ENCODE data around the gene PYROXD2. TPM values are rescaled to one million over a fixed set of nuclear protein-coding genes. Genes with fewer than 3 reads are reported as not detected.

PYROXD2 gene
- total and polyA plus RNA-seq, 10 of the 15 experiments (the other 5 are each of a cell fraction or from before 2014, with no cell fraction given): 4.8 to 15.8 (median 11.1) TPM

GRCh38 chr10:98458809-98459784, 44.1 kb upstream of the PYROXD2 start (continued):
- TF ChIP-seq REST (IDR thresholded peaks at IDR 0.05; ENCODE audit: low read depth, low read length) (no peak), YY1 (IDR thresholded peaks at IDR 0.05; ENCODE audit: low read depth, low read length) (no peak), TCF3 (IDR thresholded peaks at IDR 0.05; ENCODE audit: borderline replicate concordance, insufficient read depth, low read depth, low read length) (no peak), SUZ12 (IDR thresholded peaks at IDR 0.05; ENCODE audit: unreplicated experiment) (no peak), NBN (IDR thresholded peaks at IDR 0.05) (no peak)

- H3K9me3 ChIP-seq (replicated peaks; ENCODE audit: control insufficient read depth, insufficient read depth, low read length): no peaks in the 10 kb centered on the region
- no peak overlapping the region for H3K9ac ChIP-seq (ENCODE audit: control insufficient read depth, insufficient read depth, low read length)
- H3K27ac ChIP-seq (ENCODE audit: control insufficient read depth, insufficient read depth): no peak overlapping the region
- no peak for TF ChIP-seq SPI1 (IDR thresholded peaks at IDR 0.05; ENCODE audit: borderline replicate concordance, insufficient read depth, low read depth, low read length)
- TF ChIP-seq TCF7 (IDR thresholded peaks at IDR 0.05; ENCODE audit: borderline replicate concordance): no peak
- no peak for TF ChIP-seq RELB (IDR thresholded peaks at IDR 0.05; ENCODE audit: low read depth)
- H3K4me2 ChIP-seq (ENCODE audit: control insufficient read depth, insufficient read depth): no peak overlapping the region
- ChIA-PET POLR2A (no interaction called here), SMC1A (ENCODE audit: uncharacterized antibody, unreplicated experiment) (no interaction called here), CTCF (no interaction called here), RAD21 (ENCODE audit: unreplicated experiment) (no interaction called here)
- intact Hi-C loops (cut with micrococcal nuclease; ENCODE audit: unreplicated experiment) (no loop called here), in situ Hi-C loops (cut with MboI) (no loop called here)
- H3K36me3 ChIP-seq (ENCODE audit: control insufficient read depth in 2 of 2, insufficient read depth in 2 of 2, low read length in 1 of 2): no peaks in the 10 kb centered on the region
- H3K27me3 ChIP-seq (replicated peaks in 1 of 2; ENCODE audit: control insufficient read depth in 2 of 2, insufficient read depth in 2 of 2, low read length in 1 of 2): no peaks in the 10 kb centered on the region
- H4K20me1 ChIP-seq (ENCODE audit: control insufficient read depth, insufficient read depth): no peaks in the 10 kb centered on the region
- no peaks in the 10 kb centered on the region for H3K4me1 ChIP-seq (ENCODE audit: control insufficient read depth, insufficient read depth, low read length)
- 37% methylated on average over 7 of the region's 8 CpGs for WGBS (ENCODE audit: insufficient coverage, insufficient replicate concordance, low lambda C conversion rate, missing lambda C conversion rate)
- BruUV-seq (replicated peaks): no TSS peak
- H3K4me3 ChIP-seq: no peak overlapping the region
- no peak for DNase-seq (ENCODE audit: low read depth, low spot score)
- no peak overlapping the region for H2AFZ ChIP-seq (ENCODE audit: control insufficient read depth, low read depth, low read length)
- no peak for ATAC-seq
- no peak for FAIRE-seq
- no peaks in the 10 kb centered on the region for H3K79me2 ChIP-seq (ENCODE audit: control insufficient read depth, insufficient read depth, low read length)
These were observed 42.7 kb upstream of the PYROXD2 start for GRCh38 chr10:98457721-98458120.

Measured in GM12878 (cell line).